Vagina (tissue), 2 donors: Measurements from ENCODE around the gene PPM1E. TPM values are rescaled to one million over a fixed set of nuclear protein-coding genes. Genes with fewer than 3 reads are reported as not detected.

ENCODE experiments used
- DNase-seq, 2 donors: peaks; one replicate each; pipeline ENCODE4 v3.0.0-alpha.2; 2017; ENCODE audit errors: extremely low spot score in 2 of 2
- H3K27ac ChIP-seq: fragments of 200-600 bp; sonication (generic); one replicate; pipeline ENCODE4 v1.5.1; 2019
- H3K27me3 ChIP-seq: fragments of 200-600 bp; sonication (generic); one replicate; pipeline ENCODE4 v1.5.1; 2019
- H3K36me3 ChIP-seq, 2 donors: fragments of 200-600 bp; sonication (generic); one replicate each; pipeline ENCODE4 v1.5.1; 2017 to 2019
- H3K4me1 ChIP-seq: fragments of 200-600 bp; sonication (generic); one replicate; pipeline ENCODE4 v1.5.1; 2019
- H3K4me3 ChIP-seq, 2 donors: fragments of 200-600 bp; sonication (generic); 1 replicate in 1 of 2; 2 replicates in 1 of 2; pipeline ENCODE4 v1.5.1; 2016 to 2019
- H3K9me3 ChIP-seq: fragments of 200-600 bp; sonication (generic); one replicate; pipeline ENCODE4 v1.5.1; 2019
- POLR2A ChIP-seq, 2 donors: fragments of 450-650 bp; IDR thresholded peaks; one replicate each; pipeline ENCODE4 v1.6.1; 2017; ENCODE audit warnings: antibody characterized with exemption in 2 of 2, mild to moderate bottlenecking in 2 of 2, moderate library complexity in 2 of 2
- POLR2AphosphoS5 ChIP-seq, 2 donors: sonication (generic); formaldehyde crosslinking; IDR thresholded peaks; one replicate each; pipeline ENCODE4 v1.9.0; 2017; ENCODE audit warnings: antibody characterized with exemption in 2 of 2, mild to moderate bottlenecking in 2 of 2, low read depth in 1 of 2; ENCODE audit not compliant: insufficient read depth in 1 of 2
- intact Hi-C: fragments of 100-400 bp; cut with DNase I; formaldehyde crosslinking; loops from one replicate; pipeline ENCODE4 v1.15.1; 2023
- total RNA-seq: library from RNA; depleted of rRNA; stranded (reverse); fragments of >200 nt; gene quantifications from one replicate; pipeline ENCODE4 v1.2.3, GENCODE V29; 2016
- TF ChIP-seq, protein P1 (sequence below), 3 experiments: fragments of 450-650 bp in 2 of 3; fragments of 200-600 bp in 1 of 3; sonication (generic) in 1 of 3; IDR thresholded peaks; one replicate each; pipeline ENCODE4 v1.5.1; 2017 to 2019; ENCODE audit warnings: antibody characterized with exemption in 3 of 3, mild to moderate bottlenecking in 2 of 3, moderate library complexity in 2 of 3

PPM1E gene
- total RNA-seq, 1 donor from 2014 or later: 0.25 TPM

- Histone ChIP-seq H3K4me3 (no peak overlapping the region), H3K27ac (no peak overlapping the region), H3K27me3 (no peaks in the 10 kb centered on the region), H3K9me3 (no peaks in the 10 kb centered on the region), H3K36me3 (no peaks in the 10 kb centered on the region), H3K4me1 (no peaks in the 10 kb centered on the region)
- intact Hi-C loops: no loop called here
- no peak for TF ChIP-seq POLR2AphosphoS5 (IDR thresholded peaks at IDR 0.05; ENCODE audit: insufficient read depth in 1 of 2, low read depth in 1 of 2)
- TF ChIP-seq, protein P1, sequence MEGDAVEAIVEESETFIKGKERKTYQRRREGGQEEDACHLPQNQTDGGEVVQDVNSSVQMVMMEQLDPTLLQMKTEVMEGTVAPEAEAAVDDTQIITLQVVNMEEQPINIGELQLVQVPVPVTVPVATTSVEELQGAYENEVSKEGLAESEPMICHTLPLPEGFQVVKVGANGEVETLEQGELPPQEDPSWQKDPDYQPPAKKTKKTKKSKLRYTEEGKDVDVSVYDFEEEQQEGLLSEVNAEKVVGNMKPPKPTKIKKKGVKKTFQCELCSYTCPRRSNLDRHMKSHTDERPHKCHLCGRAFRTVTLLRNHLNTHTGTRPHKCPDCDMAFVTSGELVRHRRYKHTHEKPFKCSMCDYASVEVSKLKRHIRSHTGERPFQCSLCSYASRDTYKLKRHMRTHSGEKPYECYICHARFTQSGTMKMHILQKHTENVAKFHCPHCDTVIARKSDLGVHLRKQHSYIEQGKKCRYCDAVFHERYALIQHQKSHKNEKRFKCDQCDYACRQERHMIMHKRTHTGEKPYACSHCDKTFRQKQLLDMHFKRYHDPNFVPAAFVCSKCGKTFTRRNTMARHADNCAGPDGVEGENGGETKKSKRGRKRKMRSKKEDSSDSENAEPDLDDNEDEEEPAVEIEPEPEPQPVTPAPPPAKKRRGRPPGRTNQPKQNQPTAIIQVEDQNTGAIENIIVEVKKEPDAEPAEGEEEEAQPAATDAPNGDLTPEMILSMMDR (IDR thresholded peaks at IDR 0.05): no peak
- DNase-seq: no peak
These were observed 143.5 kb downstream of the PPM1E start for GRCh38 chr17:58899191-58899590.

DNA sequence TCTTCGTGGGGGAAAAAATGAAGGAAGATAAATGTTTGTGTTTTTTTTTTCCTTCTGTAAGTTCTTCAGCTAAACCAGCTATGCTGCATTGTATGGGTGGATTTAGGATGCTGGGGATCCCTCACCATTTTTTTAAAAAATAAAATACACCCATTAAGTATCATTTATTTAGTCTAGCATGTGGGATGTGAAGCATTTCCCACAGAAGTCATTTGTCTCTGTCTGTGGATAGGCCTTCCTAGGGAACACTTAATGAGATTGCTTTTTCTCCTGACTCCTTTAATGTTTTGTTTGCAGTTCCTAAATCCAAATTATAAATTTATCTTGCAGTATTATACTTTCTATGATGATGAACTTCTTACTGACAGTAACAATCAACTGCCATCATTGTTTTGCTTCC lies 146.7 kb downstream of the PPM1E start:
- Histone ChIP-seq H3K4me3 (no peak overlapping the region), H3K36me3 (no peaks in the 10 kb centered on the region), H3K9me3 (peaks cover 4% of the 10 kb centered on the region), H3K27me3 (no peaks in the 10 kb centered on the region), H3K4me1 (no peaks in the 10 kb centered on the region), H3K27ac (no peak overlapping the region)
- TF ChIP-seq POLR2AphosphoS5 (IDR thresholded peaks at IDR 0.05; ENCODE audit: insufficient read depth in 1 of 2, low read depth in 1 of 2) (no peak), POLR2A (IDR thresholded peaks at IDR 0.05) (no peak)
- TF ChIP-seq, protein P1 (IDR thresholded peaks at IDR 0.05): no peak
- DNase-seq: no peak
- intact Hi-C loops: no loop called here

DNA sequence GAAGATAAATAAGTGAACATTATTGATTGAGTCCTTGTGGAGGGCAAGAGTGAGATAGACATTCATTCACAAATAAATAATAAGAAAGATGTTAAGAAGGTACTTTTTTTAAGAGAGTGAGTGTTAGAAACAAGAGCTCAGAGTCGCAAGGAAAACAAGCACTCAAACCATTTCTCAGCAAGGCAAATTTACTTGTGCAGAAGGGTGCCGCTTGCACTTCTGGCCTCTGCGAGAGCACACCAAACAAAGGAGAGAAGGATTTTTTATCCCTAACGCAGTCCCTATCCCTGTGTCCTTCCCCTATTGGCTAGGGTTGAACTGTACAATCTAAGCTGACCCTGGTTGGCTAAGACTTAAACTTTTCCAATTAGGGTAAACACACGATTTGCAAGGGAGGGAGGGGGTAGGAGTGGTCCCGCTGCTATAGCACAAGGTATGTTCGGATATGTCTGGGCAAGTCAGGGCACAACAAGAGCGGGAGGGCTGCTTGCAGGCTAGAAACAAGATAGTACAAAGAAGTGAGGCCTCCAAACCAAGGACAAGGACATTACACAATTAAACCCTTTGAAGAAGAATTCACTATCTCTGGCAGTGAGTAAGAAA lies 156.2 kb downstream of the PPM1E start:
- Histone ChIP-seq H3K36me3 (no peaks in the 10 kb centered on the region), H3K9me3 (peaks cover 2% of the 10 kb centered on the region), H3K27ac (no peak overlapping the region), H3K27me3 (no peaks in the 10 kb centered on the region), H3K4me3 (no peak overlapping the region), H3K4me1 (no peaks in the 10 kb centered on the region)
- intact Hi-C loops: no loop called here
- TF ChIP-seq POLR2AphosphoS5 (IDR thresholded peaks at IDR 0.05; ENCODE audit: insufficient read depth in 1 of 2, low read depth in 1 of 2): no peak
- TF ChIP-seq, protein P1 (IDR thresholded peaks at IDR 0.05): no peak
- DNase-seq: no peak

GRCh38 chr17:58913552-58913951 lies 157.9 kb downstream of the PPM1E start:
- no peaks in the 10 kb centered on the region for H3K4me1 ChIP-seq
- TF ChIP-seq POLR2A (IDR thresholded peaks at IDR 0.05) (no peak), POLR2AphosphoS5 (IDR thresholded peaks at IDR 0.05; ENCODE audit: insufficient read depth in 1 of 2, low read depth in 1 of 2) (no peak)
- TF ChIP-seq, protein P1 (IDR thresholded peaks at IDR 0.05): no peak
- intact Hi-C loops: no loop called here
- H3K4me3 ChIP-seq: no peak overlapping the region
- no peaks in the 10 kb centered on the region for H3K36me3 ChIP-seq
- DNase-seq: no peak
- peaks cover 2% of the 10 kb centered on the region for H3K9me3 ChIP-seq
- no peaks in the 10 kb centered on the region for H3K27me3 ChIP-seq
- no peak overlapping the region for H3K27ac ChIP-seq

DNA sequence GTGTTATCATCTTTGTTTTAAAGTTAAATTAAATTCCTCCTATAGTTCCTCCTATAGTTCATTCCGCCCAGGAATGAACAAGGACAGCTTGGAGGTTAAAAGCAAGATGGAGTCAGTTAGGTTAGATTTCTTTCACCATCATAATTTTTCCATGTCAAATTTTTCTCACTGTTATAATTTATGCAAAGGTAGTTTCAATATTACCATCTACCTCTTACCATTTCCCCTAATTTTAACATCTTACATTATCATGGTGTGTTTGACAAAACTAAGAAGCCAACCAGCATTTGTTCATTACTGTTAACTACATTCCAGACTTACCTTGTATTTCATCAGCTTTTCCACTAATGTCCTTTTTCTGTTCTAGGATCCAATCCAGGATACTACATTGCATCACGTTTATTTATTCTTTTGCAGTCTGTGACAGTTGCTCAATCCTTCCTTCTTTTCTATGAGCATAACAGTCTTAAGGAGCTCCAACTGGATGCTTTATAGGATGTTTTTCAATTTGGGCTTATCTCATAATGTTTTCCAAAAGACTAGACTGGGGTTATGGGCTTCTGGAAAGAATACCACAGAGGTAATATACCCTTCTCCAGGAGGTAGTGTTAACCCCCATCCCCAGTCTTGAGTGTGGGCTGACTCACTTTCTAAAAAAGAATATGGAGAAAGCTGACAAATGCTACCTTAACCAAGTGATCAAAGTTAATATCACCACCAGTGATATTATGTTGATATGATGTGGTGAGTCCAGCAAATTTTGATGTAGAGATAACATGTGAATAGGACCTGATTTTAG lies 158.5 kb downstream of the PPM1E start:
- no peak for DNase-seq
- H3K9me3 ChIP-seq: peaks cover 2% of the 10 kb centered on the region
- TF ChIP-seq, protein P1 (IDR thresholded peaks at IDR 0.05): no peak
- TF ChIP-seq POLR2A (IDR thresholded peaks at IDR 0.05) (no peak), POLR2AphosphoS5 (IDR thresholded peaks at IDR 0.05; ENCODE audit: insufficient read depth in 1 of 2, low read depth in 1 of 2) (no peak)
- H3K27me3 ChIP-seq: no peaks in the 10 kb centered on the region
- intact Hi-C loops: no loop called here
- no peaks in the 10 kb centered on the region for H3K4me1 ChIP-seq
- no peaks in the 10 kb centered on the region for H3K36me3 ChIP-seq
- H3K27ac ChIP-seq: no peak overlapping the region
- no peak overlapping the region for H3K4me3 ChIP-seq
